HG03196 (cell line): ENCODE results near the gene MEI4.
"Not testable (repeated sequence)": the region's sequence is repeated elsewhere in the genome, so short reads cannot be mapped to it uniquely, and the experiment has no call there.

ENCODE experiments used
- ATAC-seq: cut with Tn5 transposase; IDR thresholded peaks from one replicate; pipeline ENCODE4 v1.9.1; 2021; ENCODE audit not compliant: unreplicated experiment

Gene MEI4, protein sequence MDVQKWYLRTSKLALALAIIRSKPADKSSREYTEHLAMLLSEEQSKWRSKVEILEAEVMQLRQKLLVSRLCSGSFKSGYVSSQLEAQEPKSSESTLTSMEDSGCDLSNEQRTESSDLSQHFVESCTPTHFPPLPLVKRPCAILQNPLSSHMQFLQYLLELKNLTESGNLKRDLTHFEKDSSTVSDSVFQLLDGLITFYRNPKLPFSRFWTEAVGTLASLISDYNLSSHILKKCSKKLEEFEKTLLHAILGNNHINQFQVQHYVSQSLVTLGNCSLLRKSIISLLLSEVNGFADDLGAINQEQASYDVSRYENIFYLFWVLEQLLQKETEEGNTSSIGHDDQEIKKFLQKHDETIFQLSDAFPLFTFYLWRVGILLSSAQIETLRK

DNA sequence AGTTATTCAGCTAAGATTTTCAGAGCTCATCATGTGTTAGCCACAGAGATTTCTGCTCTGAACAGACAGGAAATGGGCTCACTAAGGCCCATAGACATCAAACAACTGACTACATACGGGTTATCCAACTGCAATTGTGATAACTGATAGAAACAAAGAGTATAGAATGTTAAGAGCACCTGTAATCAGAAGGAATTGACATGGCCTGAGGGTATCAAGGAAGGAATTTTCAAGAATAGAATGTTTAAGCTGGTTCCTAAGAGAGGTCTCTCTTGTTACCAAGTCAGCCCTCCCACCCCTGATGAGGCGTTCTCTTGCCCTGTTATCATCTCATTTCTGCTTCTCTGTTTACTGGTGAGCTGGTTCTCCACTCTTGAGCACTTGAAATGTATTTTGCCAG lies at the start of gene MEI4:
TSS of gene MEI4 (plus strand) at position 301 of the 400 bp plus-strand sequence. CDS start 37,633 bp downstream, outside the sequence.
- no peak for ATAC-seq

DNA sequence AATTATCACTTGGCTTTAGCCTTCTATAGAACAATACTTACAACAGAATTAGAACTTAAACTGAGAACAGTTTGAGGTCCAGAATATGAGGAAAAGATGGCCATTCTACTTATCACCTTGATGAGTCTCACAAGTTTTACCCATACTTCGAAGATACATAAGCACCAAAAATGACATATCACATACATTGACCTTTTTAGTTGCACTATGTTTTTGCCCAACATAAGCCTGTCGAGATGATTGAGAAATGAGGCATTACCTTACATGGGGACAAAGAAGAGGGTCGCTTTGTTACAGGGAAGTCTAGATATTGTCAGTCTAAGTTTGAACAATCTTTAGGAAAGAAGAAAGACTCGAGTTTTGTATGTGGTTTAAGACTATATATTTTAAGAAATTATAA lies 48.4 kb upstream of the MEI4 start:
- ATAC-seq, result no peak

DNA sequence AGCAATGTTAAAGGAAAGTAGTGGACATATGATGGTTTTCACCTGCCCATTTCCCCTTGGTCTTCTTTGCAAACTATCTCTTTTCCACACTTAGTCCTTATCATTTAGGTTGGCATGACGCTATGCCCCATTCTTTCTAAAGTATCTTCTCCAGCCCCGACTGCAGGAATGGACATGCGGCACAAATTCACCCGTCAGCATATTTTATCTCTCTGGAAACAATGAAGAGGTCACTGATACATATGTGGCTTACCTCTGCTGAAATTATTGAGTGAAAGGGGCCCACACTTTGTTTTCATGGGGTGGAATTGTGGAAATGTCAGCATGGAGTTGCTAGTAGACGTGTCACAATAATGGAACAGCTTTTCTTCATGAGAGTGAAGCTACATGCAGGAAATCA lies 45.8 kb upstream of the MEI4 start:
- no peak for ATAC-seq

DNA sequence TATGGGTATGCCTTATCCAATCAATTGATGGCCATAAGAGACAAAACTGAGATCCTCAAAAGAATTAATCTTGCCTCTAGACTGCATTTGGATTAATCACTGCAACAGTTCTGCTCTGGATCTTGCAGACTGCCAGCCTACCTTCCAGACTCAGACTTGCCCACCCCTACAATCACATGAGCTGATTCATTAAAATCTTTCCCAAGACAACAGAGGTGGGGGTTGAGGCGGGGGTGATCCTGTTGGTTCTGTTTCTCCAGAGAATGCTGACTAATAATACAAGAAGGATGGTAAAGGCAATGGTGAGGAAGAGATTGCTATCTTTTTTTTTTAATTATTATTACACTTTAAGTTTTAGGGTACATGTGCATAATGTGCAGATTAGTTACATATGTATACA lies 43.7 kb upstream of the MEI4 start:
- no peak for ATAC-seq

DNA sequence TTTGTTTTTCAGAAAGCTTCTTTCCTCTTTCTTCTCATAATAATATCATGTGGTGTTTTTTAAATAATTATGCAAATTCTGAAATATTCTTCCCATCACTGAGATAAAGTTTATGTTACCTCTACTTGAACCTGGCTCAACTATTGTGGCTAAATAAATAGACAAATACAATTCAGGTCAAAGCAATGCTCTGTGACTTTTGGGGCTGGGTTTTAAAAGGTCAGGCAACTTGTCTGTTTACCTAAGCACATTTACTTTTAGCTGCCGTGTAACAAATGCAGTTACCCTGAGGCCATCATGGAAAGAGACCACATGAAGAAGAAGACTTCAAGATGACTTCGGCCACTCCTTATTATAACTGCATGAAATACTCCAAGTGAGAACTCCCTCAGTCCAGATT lies 33.7 kb upstream of the MEI4 start:
- ATAC-seq, result no peak

DNA sequence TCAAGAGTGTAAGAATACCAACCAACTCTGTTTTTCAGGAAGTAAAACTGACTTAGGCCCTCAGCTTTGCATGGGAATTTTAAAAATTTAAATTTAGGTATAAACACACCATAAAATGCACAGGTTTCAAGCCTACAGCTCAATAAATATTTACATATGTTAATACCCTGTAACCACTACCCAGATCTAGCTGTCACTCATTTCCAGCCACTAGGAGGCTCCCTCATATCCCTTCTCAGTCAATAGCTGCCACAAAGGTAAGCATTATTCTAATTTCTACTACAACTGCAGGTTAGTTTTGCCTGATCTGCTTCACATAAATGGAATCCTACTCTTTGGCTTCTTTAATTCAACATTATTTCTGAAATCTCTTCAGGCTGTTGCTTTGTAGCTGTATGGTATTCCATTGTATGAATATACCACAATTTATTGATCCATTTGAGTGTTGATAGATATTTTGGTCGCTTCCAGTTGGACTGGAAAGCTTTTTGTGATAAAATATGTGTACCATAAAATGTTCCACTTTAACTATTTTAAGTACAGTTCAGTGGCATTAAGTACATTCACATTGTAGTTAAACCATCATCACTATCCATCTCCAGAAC lies 32.5 kb upstream of the MEI4 start:
- ATAC-seq, result no peak

DNA sequence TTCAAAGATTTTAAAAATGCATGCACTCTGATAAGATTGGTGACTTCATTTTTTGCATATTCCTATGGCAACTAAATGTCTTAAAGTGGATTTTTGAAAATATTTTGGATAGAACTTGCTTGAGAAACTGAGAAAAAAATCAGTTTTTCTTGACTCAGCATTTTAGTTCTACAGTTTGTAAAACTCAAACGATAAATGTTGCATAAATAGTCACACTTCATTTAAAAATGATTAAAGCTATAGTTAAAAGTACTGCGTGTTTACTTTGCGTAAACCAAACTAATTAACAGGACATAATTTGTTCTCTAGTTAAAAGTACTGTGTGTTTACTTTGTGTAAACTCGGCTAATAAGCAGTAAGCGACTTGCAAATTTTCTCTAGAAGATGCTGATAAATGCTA lies 28.3 kb upstream of the MEI4 start:
- ATAC-seq, result no peak

DNA sequence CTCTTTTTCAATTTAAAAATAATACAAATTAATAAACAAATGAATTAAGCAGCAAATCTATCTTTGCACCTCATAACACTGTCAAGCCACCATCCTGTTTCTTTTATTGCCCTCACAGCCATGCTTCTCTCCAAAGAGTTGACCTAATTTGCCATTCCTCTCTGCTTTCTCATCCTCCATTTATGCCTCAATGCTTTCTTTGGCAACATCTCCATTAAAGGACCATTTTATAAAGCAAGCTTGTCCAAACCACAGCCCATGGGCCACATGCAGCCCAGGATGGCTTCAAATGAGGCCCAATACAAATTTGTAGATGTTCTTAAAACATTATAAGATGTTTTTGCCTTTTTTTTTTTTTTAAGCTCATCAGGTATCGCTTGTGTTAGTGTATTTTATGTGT lies 26.4 kb upstream of the MEI4 start:
- ATAC-seq, result no peak

DNA sequence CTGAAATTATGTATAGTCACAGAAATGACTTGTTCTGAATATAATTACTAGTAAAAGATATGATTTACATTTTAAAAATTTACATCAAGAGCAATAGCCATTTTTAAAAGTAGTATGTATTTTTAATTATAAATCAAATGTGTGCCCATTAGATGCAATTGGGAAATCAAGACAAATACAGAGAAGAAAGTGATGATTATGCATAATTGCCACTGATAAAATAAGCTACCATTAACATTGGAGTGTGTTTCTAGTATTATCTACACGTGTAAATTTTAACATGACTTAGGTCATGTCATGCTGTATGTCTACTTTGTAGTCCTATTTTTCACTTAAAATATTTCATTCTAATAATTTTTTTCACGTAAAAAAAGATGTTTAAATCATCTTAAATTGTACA lies 22.8 kb upstream of the MEI4 start:
- no peak for ATAC-seq

DNA sequence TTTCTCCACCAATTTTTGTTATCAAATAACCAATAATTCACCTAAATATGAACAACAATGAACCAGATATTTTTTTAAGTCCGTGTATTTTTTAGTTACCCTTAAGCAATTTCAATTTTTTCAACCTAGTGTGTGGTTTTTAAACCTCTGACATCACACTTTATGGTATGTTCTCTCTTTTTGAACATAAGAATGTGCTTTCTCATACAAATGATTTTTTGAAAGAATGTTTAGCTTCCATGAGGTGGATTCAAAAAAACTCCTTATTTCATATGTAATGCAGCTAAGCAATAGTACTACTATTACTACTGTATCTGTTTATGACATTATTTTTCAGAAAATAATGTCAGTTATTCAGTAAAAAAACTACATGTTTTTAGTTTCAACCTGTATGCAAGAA lies 19.4 kb upstream of the MEI4 start:
- ATAC-seq, result no peak

DNA sequence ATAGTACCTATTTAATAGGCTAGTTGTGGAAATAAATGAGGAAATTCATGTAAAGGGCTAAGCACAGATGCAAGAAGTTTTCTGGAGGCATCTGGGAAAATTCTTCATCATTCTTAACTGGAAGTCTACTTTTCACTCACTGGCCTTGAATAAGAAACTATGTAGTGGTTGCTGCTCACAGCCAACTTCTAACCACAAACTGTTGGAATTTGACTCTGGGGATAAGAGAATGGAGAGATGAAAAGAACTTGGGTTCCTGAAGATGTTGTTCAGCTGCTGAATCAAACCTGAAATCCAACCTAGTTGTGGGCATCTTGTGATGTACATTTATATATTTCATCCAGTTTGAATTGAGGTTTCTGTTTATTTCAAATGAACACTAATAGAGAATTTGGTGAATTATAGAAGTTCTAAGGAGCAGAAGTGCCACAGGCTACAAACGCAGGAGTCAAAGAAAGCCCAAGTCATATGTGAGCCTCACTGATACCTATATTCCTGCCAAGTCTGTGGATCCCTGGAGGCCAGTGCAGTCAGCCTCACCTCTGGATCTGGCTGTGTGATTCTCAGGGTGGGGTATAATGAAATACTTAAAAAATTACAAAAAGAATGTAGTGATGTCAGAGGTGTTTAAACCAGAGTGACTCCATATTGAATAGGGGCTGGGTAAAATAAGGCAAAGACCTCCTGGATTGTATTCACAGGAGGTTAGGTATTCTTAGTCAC lies 18.7 kb upstream of the MEI4 start:
- no peak for ATAC-seq

DNA sequence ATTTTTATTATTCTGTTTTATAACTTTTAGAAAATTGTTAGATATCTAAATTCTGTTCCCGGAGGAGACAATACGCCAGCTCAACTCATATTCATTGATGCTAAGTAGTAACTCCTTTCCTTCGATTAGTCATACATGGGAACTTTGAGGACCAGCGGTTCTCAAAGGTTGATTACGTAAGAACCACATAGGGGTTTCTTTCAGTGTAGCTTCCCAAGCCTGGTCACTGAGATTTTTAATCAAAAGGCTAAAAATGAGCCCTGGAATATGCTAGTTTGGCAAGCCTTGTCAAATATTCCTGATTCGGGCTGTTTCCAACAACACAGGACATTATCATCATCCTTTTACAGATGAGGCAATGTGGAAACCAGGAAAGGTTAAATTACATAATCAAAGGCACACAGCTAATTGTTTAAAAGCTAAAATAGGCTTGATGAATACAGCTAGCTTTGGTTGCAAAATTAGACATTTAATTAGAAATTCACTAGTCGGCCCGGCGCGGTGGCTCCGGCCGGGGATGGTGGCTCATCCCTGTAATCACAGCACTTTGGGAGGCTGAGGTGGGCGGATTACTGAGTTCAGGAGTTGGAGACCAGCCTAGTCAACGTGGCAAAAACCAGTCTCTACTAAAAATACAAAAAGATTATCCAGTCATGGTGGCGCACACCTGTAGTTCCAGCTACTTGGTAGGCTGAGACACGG lies 14.6 kb upstream of the MEI4 start:
- ATAC-seq, result no peak

DNA sequence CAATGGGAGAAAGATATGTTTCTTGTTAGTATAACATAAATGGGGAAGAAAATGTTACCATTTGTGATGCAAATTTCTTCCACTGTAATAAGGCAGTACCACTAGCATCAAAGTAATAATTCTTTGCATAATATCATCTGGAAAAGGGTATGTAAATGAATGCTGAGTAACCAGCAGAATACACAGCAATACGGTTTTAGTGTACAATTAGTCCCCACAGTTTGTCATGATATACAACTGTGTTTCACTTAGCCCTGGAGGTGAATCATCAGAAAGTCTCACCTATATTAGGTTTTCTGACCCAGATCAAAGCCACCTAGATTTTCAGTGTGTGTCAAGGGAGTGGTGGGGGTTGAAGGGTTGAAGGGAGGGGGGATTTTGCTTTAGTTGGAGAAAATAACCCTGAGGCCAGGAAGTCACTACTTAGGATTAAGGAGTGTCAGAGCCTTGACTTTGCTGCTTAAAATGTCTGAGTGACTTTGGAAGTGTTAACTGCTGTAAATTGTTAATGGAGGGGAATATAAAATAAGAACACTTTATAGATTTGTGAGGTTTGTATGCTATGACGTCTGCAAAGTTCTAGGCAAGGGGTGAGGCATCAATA lies 8.6 kb upstream of the MEI4 start:
- ATAC-seq, result no peak

DNA sequence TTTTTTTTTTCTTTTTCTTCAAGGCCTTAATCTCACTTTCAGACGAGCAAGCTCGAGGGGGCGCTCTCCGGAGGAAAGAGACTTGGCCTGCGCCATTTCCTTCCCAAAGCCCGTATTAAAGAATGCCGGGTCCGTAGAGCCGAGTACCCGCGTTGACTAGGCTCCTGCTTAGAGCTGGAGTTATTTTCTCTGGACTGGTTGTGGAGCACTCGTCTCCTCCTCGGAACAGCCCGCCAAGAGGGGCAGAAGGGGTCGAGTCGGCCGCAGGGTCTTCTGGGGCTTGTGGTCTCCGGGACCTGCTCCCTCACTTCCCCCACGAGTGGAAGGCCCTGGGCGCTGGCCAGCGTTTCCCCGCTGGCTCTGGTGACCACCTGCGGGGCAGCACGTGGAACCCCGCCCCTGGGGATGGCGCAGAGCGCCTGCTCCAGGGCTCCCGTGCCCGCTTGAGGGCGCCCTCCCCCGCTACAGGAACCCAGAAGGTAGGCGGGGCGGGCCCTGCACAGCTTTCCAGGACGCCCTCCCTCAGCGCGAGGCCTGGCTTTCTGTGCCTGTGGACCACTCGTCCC lies 2.7 kb upstream of the MEI4 start:
- no peak for ATAC-seq

DNA sequence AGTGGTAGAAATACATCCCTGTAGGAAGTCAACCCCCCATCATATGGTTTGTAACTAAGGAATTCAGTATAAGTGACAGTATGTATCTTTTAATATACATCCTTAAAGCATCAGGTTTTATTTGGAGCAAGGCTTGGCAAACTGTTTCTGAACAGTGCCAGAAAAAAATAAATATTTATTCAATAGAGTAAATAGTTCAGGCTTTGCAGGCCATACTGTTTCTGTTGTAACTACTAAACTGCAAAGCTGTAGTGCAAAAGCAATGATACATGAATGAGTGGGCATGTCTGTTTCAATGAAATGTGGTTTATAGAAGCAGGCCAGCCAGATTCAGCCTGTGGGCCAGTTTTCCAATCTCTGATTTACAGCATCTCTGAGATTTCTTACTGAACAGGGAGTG lies 977 bp downstream of the MEI4 start:
- ATAC-seq, result no peak

DNA sequence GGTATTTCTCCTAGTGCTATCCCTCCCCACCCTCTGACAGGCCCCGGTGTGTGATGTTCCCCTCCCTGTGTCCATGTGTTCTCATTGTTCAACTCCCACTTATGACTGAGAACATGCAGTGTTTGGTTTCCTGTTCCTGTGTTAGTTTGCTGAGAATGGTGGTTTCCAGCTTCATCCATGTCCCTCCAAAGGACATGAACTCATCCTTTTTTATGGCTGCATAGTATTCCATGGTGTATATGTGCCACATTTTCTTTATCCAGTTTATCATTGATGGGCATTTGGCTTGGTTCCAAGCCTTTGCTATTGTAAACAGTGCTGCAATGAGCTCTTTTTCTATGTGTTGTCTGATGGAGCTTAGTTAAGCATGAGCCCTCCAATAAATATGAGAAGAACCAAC lies 2.2 kb downstream of the MEI4 start:
- not testable (repeated sequence) for ATAC-seq

DNA sequence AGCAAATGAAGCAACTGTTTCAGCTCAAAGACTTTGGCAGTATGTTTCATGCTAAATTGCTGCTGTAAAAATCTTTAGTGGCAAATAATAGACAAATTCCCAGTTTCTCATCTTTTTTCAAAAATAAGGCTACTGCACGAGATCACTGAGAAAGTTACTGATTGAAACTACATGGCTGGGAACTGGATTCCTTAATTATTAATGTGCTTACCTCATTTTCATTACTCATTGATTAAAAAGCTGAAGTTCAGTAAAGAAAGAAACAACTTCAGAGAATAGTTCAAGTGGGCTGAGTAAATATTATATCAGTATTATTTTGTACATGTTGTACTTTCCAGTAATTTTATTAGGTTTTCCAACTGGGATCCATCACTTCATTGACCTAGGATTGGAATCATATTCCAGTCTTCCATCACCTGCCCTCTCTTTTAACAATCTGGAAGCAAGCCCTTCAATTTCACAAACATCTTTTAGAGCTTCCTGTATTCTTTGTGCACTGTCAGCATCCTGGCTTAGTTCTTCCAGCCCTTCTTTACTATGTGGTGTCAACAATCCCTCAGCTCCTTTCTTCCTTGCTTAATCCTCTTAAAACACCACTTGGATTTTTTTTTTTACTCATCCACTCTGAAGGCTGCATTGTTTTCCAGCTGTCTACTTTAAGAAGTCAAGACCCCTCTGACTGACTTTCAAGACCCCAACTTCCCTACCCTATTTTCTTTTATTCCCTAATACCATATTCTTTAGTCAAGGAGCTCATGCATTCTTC lies 4.3 kb downstream of the MEI4 start:
- ATAC-seq, result no peak

DNA sequence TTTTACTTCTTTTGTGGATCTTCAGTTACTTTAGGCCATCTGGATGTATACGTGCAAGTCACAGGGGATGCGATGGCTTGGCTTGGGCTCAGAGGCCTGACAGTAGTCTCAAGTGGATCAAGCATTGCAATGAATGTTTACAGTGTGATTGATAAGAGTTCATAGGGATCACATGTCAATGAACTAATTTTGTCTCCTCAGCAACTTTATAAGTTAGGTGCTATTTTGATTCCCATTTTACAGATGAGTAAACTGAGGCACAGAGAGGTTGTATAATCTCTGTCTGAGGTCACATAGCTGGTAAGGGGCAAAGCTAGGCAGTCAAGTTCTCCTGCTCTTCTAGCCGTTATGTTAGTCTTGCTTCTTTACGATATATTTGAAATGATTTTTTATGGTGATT lies 13.5 kb downstream of the MEI4 start:
- no peak for ATAC-seq

DNA sequence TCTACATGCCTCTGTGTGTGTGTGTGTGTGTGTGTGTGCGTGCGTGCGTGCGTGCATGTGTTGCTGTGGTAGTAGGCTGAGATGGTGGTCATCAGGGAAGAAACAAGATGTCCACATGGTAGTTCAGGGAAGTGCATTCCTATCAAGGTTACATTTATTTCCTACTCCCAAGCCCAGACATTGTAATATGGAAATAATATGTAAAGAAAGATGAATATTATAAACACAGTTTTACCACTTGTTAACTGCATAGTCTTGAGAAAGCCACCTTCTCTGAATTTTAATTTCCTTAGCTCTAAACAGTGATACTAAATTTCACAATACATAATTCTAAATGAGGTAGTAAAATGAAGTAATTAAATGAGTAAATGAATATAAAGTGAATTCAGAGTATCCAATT lies 14.0 kb downstream of the MEI4 start:
- ATAC-seq, result no peak

DNA sequence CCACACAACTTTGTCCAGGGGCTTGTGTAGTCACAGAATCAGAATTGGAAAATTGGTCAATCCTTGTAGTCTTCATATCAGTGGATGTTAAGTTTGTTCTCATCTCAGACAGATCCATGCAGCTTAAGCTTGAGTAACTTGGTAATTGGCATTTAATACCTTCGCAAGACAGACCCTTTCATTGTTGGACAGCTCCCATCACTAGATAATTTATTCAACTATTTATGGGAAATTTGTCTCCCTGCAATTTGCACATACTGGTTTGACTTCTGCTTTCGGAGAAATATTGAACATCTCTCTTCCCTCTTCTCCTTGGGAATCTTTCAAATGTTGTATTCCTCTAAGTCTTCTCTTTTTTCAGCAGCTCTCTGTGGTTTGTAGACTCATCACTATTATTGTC lies 17.1 kb downstream of the MEI4 start:
- ATAC-seq, result no peak
